ENCODE measurements around the gene SPPL2C.

DNA sequence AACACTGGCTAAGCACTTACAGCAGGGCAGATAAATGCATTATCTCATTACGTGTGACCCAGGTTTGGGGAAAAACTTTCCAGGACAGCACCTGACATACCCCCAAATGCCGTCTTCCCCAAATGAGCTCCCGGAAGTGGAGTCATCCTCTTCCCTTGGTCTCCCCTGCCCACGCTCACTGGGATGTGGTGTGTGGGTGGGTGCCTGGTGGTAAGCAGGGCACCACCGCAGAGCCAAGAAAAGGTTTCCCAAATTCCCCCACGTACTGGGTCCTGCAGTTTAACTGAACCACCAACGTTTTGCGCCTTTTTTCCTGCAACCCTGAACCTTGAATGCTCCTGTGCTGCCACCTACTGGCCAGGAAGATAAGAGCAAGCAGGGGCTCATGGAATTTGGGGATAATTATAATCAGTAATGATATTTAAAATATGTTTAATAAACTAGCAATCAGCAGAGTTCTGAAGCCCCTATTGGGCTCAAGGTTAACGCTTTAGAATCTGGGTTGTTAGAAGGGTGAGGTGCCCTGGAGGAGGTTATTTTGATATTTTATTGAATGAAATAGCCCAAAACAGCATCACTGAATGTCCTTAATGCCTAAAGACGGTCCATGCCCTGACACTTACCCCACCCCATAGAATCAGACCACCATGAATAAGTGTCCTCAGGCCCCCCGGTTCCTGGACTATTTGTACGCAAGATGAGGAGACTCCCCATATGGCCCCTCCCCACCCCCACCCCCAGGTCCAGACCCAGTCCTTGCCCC is 8.0 kb downstream of the SPPL2C start:
- TF ChIP-seq POLR2A (IDR thresholded peaks at IDR 0.05), result no peak
- TF ChIP-seq, protein P1, sequence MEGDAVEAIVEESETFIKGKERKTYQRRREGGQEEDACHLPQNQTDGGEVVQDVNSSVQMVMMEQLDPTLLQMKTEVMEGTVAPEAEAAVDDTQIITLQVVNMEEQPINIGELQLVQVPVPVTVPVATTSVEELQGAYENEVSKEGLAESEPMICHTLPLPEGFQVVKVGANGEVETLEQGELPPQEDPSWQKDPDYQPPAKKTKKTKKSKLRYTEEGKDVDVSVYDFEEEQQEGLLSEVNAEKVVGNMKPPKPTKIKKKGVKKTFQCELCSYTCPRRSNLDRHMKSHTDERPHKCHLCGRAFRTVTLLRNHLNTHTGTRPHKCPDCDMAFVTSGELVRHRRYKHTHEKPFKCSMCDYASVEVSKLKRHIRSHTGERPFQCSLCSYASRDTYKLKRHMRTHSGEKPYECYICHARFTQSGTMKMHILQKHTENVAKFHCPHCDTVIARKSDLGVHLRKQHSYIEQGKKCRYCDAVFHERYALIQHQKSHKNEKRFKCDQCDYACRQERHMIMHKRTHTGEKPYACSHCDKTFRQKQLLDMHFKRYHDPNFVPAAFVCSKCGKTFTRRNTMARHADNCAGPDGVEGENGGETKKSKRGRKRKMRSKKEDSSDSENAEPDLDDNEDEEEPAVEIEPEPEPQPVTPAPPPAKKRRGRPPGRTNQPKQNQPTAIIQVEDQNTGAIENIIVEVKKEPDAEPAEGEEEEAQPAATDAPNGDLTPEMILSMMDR (IDR thresholded peaks at IDR 0.05), result peak; percentile 71 to 94 (median 83)
